ENCODE measurements around the gene LRTM1.

GRCh38 chr3:54963641-54964040 lies 35.8 kb upstream of the LRTM1 start:
- TF ChIP-seq CTCF (IDR thresholded peaks at IDR 0.05; ENCODE audit: insufficient read depth, low read length) (no peak), SPI1 (IDR thresholded peaks at IDR 0.05; ENCODE audit: borderline replicate concordance, low read depth) (peak; percentile 96), POLR2AphosphoS5 (IDR thresholded peaks at IDR 0.05; ENCODE audit: low read depth) (no peak)
